Neural crest cell (in vitro differentiated cells): ENCODE data around the gene ACAP2. TPM values are rescaled to one million over a fixed set of nuclear protein-coding genes. Genes with fewer than 3 reads are reported as not detected.

Experiments
- DNase-seq: peaks from one replicate; pipeline ENCODE4 v3.0.0; 2021; ENCODE audit warnings: low read depth, mixed read lengths, low spot score
- H3K27ac Mint-ChIP-seq: one replicate; pipeline ENCODE4 v1.8.0; 2021; ENCODE audit warnings: mild to moderate bottlenecking, mixed read lengths; ENCODE audit not compliant: unreplicated experiment
- H3K27me3 Mint-ChIP-seq: 2 replicates; pipeline ENCODE4 v1.8.0; 2021; ENCODE audit warnings: low read depth, mild to moderate bottlenecking, mixed read lengths
- H3K36me3 Mint-ChIP-seq: 2 replicates; pipeline ENCODE4 v1.8.0; 2021; ENCODE audit warnings: low read depth, mild to moderate bottlenecking, mixed read lengths
- H3K4me1 Mint-ChIP-seq: 2 replicates; pipeline ENCODE4 v1.8.0; 2021; ENCODE audit warnings: mixed read lengths
- H3K4me3 Mint-ChIP-seq: one replicate; pipeline ENCODE4 v1.8.0; 2021; ENCODE audit warnings: mild to moderate bottlenecking, mixed read lengths
- H3K9me3 Mint-ChIP-seq: 2 replicates; pipeline ENCODE4 v1.8.0; 2021; ENCODE audit warnings: mixed read lengths
- CTCF ChIP-seq: fragments of 200-600 bp; sonication (generic); conservative IDR thresholded peaks from 2 replicates; pipeline ENCODE4 v1.5.0; 2021; ENCODE audit warnings: antibody characterized with exemption, mild to moderate bottlenecking
- total RNA-seq: library from RNA; stranded (reverse); gene quantifications from 2 replicates; pipeline ENCODE4 v1.2.1, GENCODE V29; 2021

The ACAP2 gene
- total RNA-seq, 1 donor from 2014 or later, result 35.7 TPM

- Mint-ChIP-seq H3K4me1 (peaks cover 25% of the 10 kb centered on the region), H3K9me3 (no peaks in the 10 kb centered on the region), H3K27me3 (no peaks in the 10 kb centered on the region), H3K36me3 (peaks cover 5% of the 10 kb centered on the region), H3K4me3 (no peak overlapping the region), H3K27ac (no peak overlapping the region)
- TF ChIP-seq CTCF, result no peak
- no peak for DNase-seq
These were observed 45.3 kb downstream of the ACAP2 start for GRCh38 chr3:195397524-195397923.

- no peaks in the 10 kb centered on the region for H3K9me3 Mint-ChIP-seq
- H3K27me3 Mint-ChIP-seq, result no peaks in the 10 kb centered on the region
- H3K4me3 Mint-ChIP-seq, result no peak overlapping the region
- peaks cover 27% of the 10 kb centered on the region for H3K4me1 Mint-ChIP-seq
- TF ChIP-seq CTCF, result no peak
- peaks cover 5% of the 10 kb centered on the region for H3K36me3 Mint-ChIP-seq
- no peak overlapping the region for H3K27ac Mint-ChIP-seq
- no peak for DNase-seq
These were observed 47.5 kb downstream of the ACAP2 start for GRCh38 chr3:195395208-195395816.

- H3K36me3 Mint-ChIP-seq, result peaks cover 5% of the 10 kb centered on the region
- peaks cover 27% of the 10 kb centered on the region for H3K4me1 Mint-ChIP-seq
- H3K27ac Mint-ChIP-seq, result no peak overlapping the region
- DNase-seq, result no peak
- no peaks in the 10 kb centered on the region for H3K9me3 Mint-ChIP-seq
- TF ChIP-seq CTCF, result no peak
- no peaks in the 10 kb centered on the region for H3K27me3 Mint-ChIP-seq
- H3K4me3 Mint-ChIP-seq, result no peak overlapping the region
These were observed 48.1 kb downstream of the ACAP2 start for GRCh38 chr3:195394700-195395099.

GRCh38 chr3:195394024-195394423, 48.8 kb downstream of the ACAP2 start:
- H3K9me3 Mint-ChIP-seq, result no peaks in the 10 kb centered on the region
- H3K36me3 Mint-ChIP-seq, result peaks cover 5% of the 10 kb centered on the region
- H3K4me1 Mint-ChIP-seq, result peaks cover 27% of the 10 kb centered on the region
- H3K27ac Mint-ChIP-seq, result no peak overlapping the region
- H3K4me3 Mint-ChIP-seq, result no peak overlapping the region
- DNase-seq, result no peak
- no peak for TF ChIP-seq CTCF
- no peaks in the 10 kb centered on the region for H3K27me3 Mint-ChIP-seq

GRCh38 chr3:195388380-195388779, 54.4 kb downstream of the ACAP2 start:
- peaks cover 4% of the 10 kb centered on the region for H3K36me3 Mint-ChIP-seq
- no peaks in the 10 kb centered on the region for H3K9me3 Mint-ChIP-seq
- no peaks in the 10 kb centered on the region for H3K27me3 Mint-ChIP-seq
- no peak for TF ChIP-seq CTCF
- no peak overlapping the region for H3K4me3 Mint-ChIP-seq
- H3K27ac Mint-ChIP-seq, result no peak overlapping the region
- H3K4me1 Mint-ChIP-seq, result peaks cover 13% of the 10 kb centered on the region
- no peak for DNase-seq

- peaks cover 18% of the 10 kb centered on the region for H3K4me1 Mint-ChIP-seq
- peak overlapping the region; percentile 64 for H3K27ac Mint-ChIP-seq
- no peaks in the 10 kb centered on the region for H3K9me3 Mint-ChIP-seq
- H3K4me3 Mint-ChIP-seq, result no peak overlapping the region
- no peak for TF ChIP-seq CTCF
- DNase-seq, result no peak
- peaks cover 4% of the 10 kb centered on the region for H3K36me3 Mint-ChIP-seq
- H3K27me3 Mint-ChIP-seq, result no peaks in the 10 kb centered on the region
These were observed 56.1 kb downstream of the ACAP2 start for GRCh38 chr3:195386739-195387138.
